K562 (cell line): ENCODE results near the gene NUP62. TPM values are rescaled to one million over a fixed set of nuclear protein-coding genes. Genes with fewer than 3 reads are reported as not detected.

ENCODE experiments used
- ATF1 ChIP-seq, 2 experiments: fragments of 450-650 bp in 1 of 2; IDR thresholded peaks; 2 replicates each; pipeline ENCODE4 v1.6.1; 2016; ENCODE audit warnings: missing compliant biosample characterization in 1 of 2, missing genetic modification characterization in 1 of 2
- DIDO1 ChIP-seq: fragments of 450-650 bp; IDR thresholded peaks from 2 replicates; pipeline ENCODE4 v1.6.1; 2016; ENCODE audit warnings: low read depth, missing biosample characterization, missing genetic modification characterization
- GATAD2A ChIP-seq: fragments of 450-650 bp; IDR thresholded peaks from 2 replicates; pipeline ENCODE4 v1.6.1; 2017
- KAT8 ChIP-seq: fragments of 450-650 bp; IDR thresholded peaks from 2 replicates; pipeline ENCODE4 v1.6.1; 2016; ENCODE audit warnings: low read depth, mild to moderate bottlenecking
- NCOA1 ChIP-seq: fragments of 450-650 bp; IDR thresholded peaks from 2 replicates; pipeline ENCODE4 v1.6.1; 2016; ENCODE audit warnings: low read depth
- RBBP5 ChIP-seq: fragments of 200-600 bp; sonication (generic); IDR thresholded peaks from 2 replicates; pipeline ENCODE4 v1.6.1; 2012; ENCODE audit warnings: borderline replicate concordance, mild to moderate bottlenecking, low read length, control low read depth, inconsistent platforms; ENCODE audit not compliant: insufficient read depth, poor library complexity, severe bottlenecking
- RNF2 ChIP-seq: sonication (generic); IDR thresholded peaks from 2 replicates; pipeline ENCODE4 v1.6.1; 2016
- TAL1 ChIP-seq: fragments of 450-650 bp; IDR thresholded peaks from 2 replicates; pipeline ENCODE4 v1.6.1; 2016; ENCODE audit warnings: mild to moderate bottlenecking
- TCF7 ChIP-seq: sonication (generic); IDR thresholded peaks from 2 replicates; pipeline ENCODE4 v1.6.1; 2016; ENCODE audit warnings: antibody characterized with exemption, borderline replicate concordance
- ZFP36 ChIP-seq: fragments of 150-350 bp; IDR thresholded peaks from 2 replicates; pipeline ENCODE4 v1.6.1; 2018; ENCODE audit warnings: low read length, low read depth; ENCODE audit not compliant: partially characterized antibody
- ZNF586 ChIP-seq: fragments of 450-650 bp; formaldehyde crosslinking; conservative IDR thresholded peaks from 2 replicates; pipeline ENCODE4 v1.4.0; 2020; ENCODE audit warnings: mild to moderate bottlenecking, moderate library complexity
- polyA plus RNA-seq, 8 experiments: library from polyadenylated mRNA; depleted of rRNA in 4 of 8; stranded (reverse) in 5 of 8; unstranded in 3 of 8; fragments of >200 nt; fragmentation: Nextera tagmentation in 2 of 8; fragmentation: Illumina TruSeq in 1 of 8; extraction: Ambion mirVana in 2 of 8; extraction: Trizol in 1 of 8; gene quantifications; 2 replicates each; pipeline versions ENCODE4 v1.2.1 to v1.2.3, GENCODE V29; 2011 to 2014; ENCODE audit warnings: inconsistent platforms in 1 of 8, missing spikeins in 1 of 8
- total RNA-seq, 7 experiments: library from RNA; depleted of rRNA in 6 of 7; stranded (reverse); fragments of >200 nt in 6 of 7; fragmentation: Illumina TruSeq in 2 of 7; extraction: Trizol in 2 of 7; gene quantifications; 2 replicates each; pipeline versions ENCODE4 v1.2.1 to v1.2.3, GENCODE V29; 2011 to 2021; ENCODE audit warnings: low replicate concordance in 1 of 7
- TF ChIP-seq, protein P1 (sequence below): fragments of 450-650 bp; formaldehyde crosslinking; IDR thresholded peaks from 2 replicates; pipeline ENCODE4 v1.4.0; 2022; ENCODE audit warnings: missing genetic modification characterization
- TF ChIP-seq, protein P2 (sequence below): IDR thresholded peaks from 3 replicates; pipeline ENCODE4 v1.6.1; 2011; ENCODE audit warnings: borderline replicate concordance, mild to moderate bottlenecking, moderate library complexity; ENCODE audit not compliant: insufficient read length; ENCODE audit errors: extremely low read depth
- TF ChIP-seq, protein P3 (sequence below): fragments of 250-450 bp; sonication (Bioruptor Pico); IDR thresholded peaks from 2 replicates; pipeline ENCODE4 v1.4.0; 2020; ENCODE audit warnings: borderline replicate concordance
- TF ChIP-seq, protein P4 (sequence below): fragments of 450-650 bp; IDR thresholded peaks from 2 replicates; pipeline ENCODE4 v1.7.1; 2018; ENCODE audit warnings: mild to moderate bottlenecking, low read depth; ENCODE audit not compliant: partially characterized antibody

Gene NUP62
- total and polyA plus RNA-seq, 9 of the 15 experiments (the other 6 are each of a cell fraction or from before 2014, with no cell fraction given): 16.9 to 109 (median 66.0) TPM

DNA sequence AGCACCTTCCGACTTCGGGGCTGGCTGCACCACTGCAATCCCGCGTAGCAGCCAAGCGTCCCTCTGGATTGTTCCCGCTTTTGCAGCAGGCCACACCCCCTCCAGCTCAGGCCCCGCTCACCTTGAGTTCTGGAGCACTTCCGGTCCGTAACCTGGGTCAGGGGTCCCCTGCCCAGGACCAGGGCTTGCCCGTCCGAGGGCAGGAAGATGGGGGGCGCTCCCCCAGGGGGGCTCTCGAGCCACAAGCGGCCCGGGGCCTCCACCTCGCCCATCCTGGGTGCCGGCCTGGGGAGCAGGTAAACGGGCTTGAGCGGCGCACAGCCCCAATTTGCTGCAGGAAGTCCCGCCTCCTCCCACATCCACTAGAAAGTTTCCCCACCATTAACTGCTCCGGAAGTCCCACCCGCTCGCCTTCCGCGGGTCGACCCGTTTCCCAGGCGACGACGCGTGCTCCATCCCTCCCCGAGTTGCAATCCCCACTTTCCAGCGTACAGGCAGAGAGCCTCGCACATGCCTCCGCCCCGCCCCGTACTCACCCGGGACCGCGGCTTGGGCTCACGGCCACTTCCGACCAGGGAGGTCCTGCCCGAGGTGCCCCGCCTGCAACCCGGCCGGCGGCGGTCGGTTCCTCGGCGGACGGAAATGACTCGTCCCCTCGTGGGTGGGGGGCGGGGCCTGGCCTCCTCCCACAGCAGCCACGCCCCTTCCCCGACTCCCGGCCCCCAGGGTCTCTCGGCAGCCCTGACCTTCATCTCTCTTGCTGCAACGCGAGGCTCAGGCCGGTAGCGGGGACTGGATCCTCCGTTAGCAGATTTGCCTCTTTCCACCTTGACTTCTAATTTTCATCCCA, 62.1 kb downstream of the NUP62 start, which contains the start of gene PNKP (continued):
- TF ChIP-seq, protein P1, sequence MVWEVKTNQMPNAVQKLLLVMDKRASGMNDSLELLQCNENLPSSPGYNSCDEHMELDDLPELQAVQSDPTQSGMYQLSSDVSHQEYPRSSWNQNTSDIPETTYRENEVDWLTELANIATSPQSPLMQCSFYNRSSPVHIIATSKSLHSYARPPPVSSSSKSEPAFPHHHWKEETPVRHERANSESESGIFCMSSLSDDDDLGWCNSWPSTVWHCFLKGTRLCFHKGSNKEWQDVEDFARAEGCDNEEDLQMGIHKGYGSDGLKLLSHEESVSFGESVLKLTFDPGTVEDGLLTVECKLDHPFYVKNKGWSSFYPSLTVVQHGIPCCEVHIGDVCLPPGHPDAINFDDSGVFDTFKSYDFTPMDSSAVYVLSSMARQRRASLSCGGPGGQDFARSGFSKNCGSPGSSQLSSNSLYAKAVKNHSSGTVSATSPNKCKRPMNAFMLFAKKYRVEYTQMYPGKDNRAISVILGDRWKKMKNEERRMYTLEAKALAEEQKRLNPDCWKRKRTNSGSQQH (CRISPR knock-in tag): no peak
- TF ChIP-seq GATAD2A: no peak
- TF ChIP-seq, protein P2, sequence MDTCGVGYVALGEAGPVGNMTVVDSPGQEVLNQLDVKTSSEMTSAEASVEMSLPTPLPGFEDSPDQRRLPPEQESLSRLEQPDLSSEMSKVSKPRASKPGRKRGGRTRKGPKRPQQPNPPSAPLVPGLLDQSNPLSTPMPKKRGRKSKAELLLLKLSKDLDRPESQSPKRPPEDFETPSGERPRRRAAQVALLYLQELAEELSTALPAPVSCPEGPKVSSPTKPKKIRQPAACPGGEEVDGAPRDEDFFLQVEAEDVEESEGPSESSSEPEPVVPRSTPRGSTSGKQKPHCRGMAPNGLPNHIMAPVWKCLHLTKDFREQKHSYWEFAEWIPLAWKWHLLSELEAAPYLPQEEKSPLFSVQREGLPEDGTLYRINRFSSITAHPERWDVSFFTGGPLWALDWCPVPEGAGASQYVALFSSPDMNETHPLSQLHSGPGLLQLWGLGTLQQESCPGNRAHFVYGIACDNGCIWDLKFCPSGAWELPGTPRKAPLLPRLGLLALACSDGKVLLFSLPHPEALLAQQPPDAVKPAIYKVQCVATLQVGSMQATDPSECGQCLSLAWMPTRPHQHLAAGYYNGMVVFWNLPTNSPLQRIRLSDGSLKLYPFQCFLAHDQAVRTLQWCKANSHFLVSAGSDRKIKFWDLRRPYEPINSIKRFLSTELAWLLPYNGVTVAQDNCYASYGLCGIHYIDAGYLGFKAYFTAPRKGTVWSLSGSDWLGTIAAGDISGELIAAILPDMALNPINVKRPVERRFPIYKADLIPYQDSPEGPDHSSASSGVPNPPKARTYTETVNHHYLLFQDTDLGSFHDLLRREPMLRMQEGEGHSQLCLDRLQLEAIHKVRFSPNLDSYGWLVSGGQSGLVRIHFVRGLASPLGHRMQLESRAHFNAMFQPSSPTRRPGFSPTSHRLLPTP: no peak
- peak; percentile 78 for TF ChIP-seq RNF2
- no peak for TF ChIP-seq TAL1
- TF ChIP-seq RBBP5: peak; percentile 97
- TF ChIP-seq ZNF586 (CRISPR knock-in tag): no peak
- TF ChIP-seq, protein P3, sequence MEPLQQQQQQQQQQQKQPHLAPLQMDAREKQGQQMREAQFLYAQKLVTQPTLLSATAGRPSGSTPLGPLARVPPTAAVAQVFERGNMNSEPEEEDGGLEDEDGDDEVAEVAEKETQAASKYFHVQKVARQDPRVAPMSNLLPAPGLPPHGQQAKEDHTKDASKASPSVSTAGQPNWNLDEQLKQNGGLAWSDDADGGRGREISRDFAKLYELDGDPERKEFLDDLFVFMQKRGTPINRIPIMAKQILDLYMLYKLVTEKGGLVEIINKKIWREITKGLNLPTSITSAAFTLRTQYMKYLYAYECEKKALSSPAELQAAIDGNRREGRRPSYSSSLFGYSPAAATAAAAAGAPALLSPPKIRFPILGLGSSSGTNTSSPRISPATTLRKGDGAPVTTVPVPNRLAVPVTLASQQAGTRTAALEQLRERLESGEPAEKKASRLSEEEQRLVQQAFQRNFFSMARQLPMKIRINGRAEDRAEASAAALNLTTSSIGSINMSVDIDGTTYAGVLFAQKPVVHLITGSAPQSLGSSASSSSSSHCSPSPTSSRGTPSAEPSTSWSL (CRISPR knock-in tag): no peak
- no peak for TF ChIP-seq ATF1 (CRISPR knock-in tag; IDR thresholded peaks at IDR 0.05)
- peak; percentile 96 for TF ChIP-seq ATF1 (tag; IDR thresholded peaks at IDR 0.05)
- peak; percentile 14; the same call in 1 of the 2 replicates for TF ChIP-seq TCF7
- TF ChIP-seq, protein P4, sequence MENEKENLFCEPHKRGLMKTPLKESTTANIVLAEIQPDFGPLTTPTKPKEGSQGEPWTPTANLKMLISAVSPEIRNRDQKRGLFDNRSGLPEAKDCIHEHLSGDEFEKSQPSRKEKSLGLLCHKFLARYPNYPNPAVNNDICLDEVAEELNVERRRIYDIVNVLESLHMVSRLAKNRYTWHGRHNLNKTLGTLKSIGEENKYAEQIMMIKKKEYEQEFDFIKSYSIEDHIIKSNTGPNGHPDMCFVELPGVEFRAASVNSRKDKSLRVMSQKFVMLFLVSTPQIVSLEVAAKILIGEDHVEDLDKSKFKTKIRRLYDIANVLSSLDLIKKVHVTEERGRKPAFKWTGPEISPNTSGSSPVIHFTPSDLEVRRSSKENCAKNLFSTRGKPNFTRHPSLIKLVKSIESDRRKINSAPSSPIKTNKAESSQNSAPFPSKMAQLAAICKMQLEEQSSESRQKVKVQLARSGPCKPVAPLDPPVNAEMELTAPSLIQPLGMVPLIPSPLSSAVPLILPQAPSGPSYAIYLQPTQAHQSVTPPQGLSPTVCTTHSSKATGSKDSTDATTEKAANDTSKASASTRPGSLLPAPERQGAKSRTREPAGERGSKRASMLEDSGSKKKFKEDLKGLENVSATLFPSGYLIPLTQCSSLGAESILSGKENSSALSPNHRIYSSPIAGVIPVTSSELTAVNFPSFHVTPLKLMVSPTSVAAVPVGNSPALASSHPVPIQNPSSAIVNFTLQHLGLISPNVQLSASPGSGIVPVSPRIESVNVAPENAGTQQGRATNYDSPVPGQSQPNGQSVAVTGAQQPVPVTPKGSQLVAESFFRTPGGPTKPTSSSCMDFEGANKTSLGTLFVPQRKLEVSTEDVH: peak; percentile 84
- peak; percentile 62; the same call in 1 of the 2 replicates for TF ChIP-seq DIDO1 (tag)
- TF ChIP-seq NCOA1: peak; percentile 86
- TF ChIP-seq ZFP36: no peak
- no peak for TF ChIP-seq KAT8
